ENCODE data around the gene JADE3. TPM values are rescaled to one million over a fixed set of nuclear protein-coding genes. Genes with fewer than 3 reads are reported as not detected.

Gene JADE3
- total and polyA plus RNA-seq, 2 experiments from 2014 or later = 4.5 to 15.3 TPM

DNA sequence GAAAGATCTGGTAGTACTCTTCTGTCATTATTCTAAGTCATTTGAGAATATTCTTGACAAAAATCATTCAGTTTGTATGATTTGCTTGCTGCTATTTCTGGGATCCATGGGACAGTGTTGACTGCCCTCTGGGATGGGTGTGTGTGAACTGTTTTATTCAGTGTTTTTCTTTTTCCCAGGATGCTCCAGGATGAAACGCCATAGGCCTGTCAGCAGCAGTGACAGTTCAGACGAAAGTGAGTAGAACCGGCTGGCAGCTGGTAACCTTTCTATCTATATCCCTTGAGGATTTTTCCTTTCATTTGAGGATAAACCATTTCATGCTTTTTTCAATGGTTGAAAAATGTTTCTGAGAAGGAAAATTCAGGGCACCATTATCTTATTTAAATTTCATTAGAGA, 72.5 kb downstream of the JADE3 start (continued):
- TF ChIP-seq, protein P1, sequence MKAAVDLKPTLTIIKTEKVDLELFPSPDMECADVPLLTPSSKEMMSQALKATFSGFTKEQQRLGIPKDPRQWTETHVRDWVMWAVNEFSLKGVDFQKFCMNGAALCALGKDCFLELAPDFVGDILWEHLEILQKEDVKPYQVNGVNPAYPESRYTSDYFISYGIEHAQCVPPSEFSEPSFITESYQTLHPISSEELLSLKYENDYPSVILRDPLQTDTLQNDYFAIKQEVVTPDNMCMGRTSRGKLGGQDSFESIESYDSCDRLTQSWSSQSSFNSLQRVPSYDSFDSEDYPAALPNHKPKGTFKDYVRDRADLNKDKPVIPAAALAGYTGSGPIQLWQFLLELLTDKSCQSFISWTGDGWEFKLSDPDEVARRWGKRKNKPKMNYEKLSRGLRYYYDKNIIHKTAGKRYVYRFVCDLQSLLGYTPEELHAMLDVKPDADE (IDR thresholded peaks at IDR 0.05) = no peak
- TF ChIP-seq CREB1 (CRISPR knock-in tag; IDR thresholded peaks at IDR 0.05; ENCODE audit: low read depth) = no peak
- TF ChIP-seq, protein P2, sequence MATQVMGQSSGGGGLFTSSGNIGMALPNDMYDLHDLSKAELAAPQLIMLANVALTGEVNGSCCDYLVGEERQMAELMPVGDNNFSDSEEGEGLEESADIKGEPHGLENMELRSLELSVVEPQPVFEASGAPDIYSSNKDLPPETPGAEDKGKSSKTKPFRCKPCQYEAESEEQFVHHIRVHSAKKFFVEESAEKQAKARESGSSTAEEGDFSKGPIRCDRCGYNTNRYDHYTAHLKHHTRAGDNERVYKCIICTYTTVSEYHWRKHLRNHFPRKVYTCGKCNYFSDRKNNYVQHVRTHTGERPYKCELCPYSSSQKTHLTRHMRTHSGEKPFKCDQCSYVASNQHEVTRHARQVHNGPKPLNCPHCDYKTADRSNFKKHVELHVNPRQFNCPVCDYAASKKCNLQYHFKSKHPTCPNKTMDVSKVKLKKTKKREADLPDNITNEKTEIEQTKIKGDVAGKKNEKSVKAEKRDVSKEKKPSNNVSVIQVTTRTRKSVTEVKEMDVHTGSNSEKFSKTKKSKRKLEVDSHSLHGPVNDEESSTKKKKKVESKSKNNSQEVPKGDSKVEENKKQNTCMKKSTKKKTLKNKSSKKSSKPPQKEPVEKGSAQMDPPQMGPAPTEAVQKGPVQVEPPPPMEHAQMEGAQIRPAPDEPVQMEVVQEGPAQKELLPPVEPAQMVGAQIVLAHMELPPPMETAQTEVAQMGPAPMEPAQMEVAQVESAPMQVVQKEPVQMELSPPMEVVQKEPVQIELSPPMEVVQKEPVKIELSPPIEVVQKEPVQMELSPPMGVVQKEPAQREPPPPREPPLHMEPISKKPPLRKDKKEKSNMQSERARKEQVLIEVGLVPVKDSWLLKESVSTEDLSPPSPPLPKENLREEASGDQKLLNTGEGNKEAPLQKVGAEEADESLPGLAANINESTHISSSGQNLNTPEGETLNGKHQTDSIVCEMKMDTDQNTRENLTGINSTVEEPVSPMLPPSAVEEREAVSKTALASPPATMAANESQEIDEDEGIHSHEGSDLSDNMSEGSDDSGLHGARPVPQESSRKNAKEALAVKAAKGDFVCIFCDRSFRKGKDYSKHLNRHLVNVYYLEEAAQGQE (IDR thresholded peaks at IDR 0.05; ENCODE audit: unreplicated experiment) = no peak
- TF ChIP-seq EZH2phosphoT487 (IDR thresholded peaks at IDR 0.05; ENCODE audit: unreplicated experiment) = no peak
- TF ChIP-seq NANOG (IDR thresholded peaks at IDR 0.05; ENCODE audit: borderline replicate concordance) = no peak

DNA sequence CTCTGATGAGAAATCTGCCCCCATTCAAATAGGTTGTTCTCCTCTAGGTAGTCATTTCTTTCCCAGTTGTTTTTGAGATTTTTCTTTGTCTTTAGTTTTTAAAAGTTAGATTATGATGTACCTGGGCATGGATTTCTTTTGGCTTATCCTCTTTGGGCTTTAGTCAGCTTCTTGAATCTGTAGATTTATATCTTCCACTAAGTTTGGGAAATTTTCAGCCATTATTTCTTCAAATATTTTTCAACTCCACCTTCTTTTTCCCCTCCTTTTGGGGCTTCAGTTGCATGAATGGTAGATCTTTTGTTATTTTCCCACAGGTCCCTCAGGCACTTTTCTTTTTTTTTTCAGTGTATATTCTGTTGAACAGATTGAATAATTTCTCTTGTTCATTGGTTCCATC, 77.3 kb downstream of the JADE3 start:
- Mint-ChIP-seq H3K4me1 (peaks cover 24% of the 10 kb centered on the region), H3K27ac (no peak overlapping the region), H3K9me3 (no peaks in the 10 kb centered on the region), H3K4me3 (no peak overlapping the region), H3K27me3 (ENCODE audit: insufficient read depth, low read depth, poor library complexity) (no peaks in the 10 kb centered on the region), H3K36me3 (ENCODE audit: low read depth) (peaks cover 24% of the 10 kb centered on the region; the same call in 2 of the 3 replicates)
- no peaks in the 10 kb centered on the region for H3F3A ChIP-seq (replicated peaks; ENCODE audit: low read depth)
- no peak overlapping the region for H3K4me3 ChIP-seq
- ATAC-seq (no peak), DNase-seq (ENCODE audit: low spot score) (no peak)
- H3K9me2 ChIP-seq (ENCODE audit: insufficient read depth) = no peaks in the 10 kb centered on the region
- H4K20me1 ChIP-seq (replicated peaks; ENCODE audit: insufficient read depth) = no peaks in the 10 kb centered on the region; the same call in 1 of the 2 replicates
- H3K4me1 ChIP-seq (ENCODE audit: insufficient read depth) = peaks cover 24% of the 10 kb centered on the region
- no peaks in the 10 kb centered on the region; the same call in 1 of the 2 replicates for H3K79me2 ChIP-seq (replicated peaks; ENCODE audit: insufficient read depth)
- H3K27me3 ChIP-seq (ENCODE audit: insufficient read depth) = no peaks in the 10 kb centered on the region
- no peaks in the 10 kb centered on the region for H3K36me3 ChIP-seq (ENCODE audit: insufficient read depth)
- no peak overlapping the region for H3K27ac ChIP-seq (ENCODE audit: low read depth)
- H2AFZ ChIP-seq = no peak overlapping the region
- no peak overlapping the region for H3K4me2 ChIP-seq
- no peak for TF ChIP-seq STAT1 (IDR thresholded peaks at IDR 0.05; ENCODE audit: unreplicated experiment)
- TF ChIP-seq EZH2phosphoT487 (IDR thresholded peaks at IDR 0.05; ENCODE audit: unreplicated experiment) = no peak
- TF ChIP-seq, protein P3, sequence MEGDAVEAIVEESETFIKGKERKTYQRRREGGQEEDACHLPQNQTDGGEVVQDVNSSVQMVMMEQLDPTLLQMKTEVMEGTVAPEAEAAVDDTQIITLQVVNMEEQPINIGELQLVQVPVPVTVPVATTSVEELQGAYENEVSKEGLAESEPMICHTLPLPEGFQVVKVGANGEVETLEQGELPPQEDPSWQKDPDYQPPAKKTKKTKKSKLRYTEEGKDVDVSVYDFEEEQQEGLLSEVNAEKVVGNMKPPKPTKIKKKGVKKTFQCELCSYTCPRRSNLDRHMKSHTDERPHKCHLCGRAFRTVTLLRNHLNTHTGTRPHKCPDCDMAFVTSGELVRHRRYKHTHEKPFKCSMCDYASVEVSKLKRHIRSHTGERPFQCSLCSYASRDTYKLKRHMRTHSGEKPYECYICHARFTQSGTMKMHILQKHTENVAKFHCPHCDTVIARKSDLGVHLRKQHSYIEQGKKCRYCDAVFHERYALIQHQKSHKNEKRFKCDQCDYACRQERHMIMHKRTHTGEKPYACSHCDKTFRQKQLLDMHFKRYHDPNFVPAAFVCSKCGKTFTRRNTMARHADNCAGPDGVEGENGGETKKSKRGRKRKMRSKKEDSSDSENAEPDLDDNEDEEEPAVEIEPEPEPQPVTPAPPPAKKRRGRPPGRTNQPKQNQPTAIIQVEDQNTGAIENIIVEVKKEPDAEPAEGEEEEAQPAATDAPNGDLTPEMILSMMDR (conservative IDR thresholded peaks at IDR 0.05; ENCODE audit: low read depth in 2 of 2) = no peak
- TF ChIP-seq ZNF331 (CRISPR knock-in tag; IDR thresholded peaks at IDR 0.05; ENCODE audit: low read depth) = no peak
- TF ChIP-seq JUNB (IDR thresholded peaks at IDR 0.05; ENCODE audit: unreplicated experiment) = no peak
- no peak for TF ChIP-seq EZH2 (IDR thresholded peaks at IDR 0.05; ENCODE audit: low read depth, unreplicated experiment)
- TF ChIP-seq ZNF114 (CRISPR knock-in tag; IDR thresholded peaks at IDR 0.05) = no peak
- TF ChIP-seq, protein P4, sequence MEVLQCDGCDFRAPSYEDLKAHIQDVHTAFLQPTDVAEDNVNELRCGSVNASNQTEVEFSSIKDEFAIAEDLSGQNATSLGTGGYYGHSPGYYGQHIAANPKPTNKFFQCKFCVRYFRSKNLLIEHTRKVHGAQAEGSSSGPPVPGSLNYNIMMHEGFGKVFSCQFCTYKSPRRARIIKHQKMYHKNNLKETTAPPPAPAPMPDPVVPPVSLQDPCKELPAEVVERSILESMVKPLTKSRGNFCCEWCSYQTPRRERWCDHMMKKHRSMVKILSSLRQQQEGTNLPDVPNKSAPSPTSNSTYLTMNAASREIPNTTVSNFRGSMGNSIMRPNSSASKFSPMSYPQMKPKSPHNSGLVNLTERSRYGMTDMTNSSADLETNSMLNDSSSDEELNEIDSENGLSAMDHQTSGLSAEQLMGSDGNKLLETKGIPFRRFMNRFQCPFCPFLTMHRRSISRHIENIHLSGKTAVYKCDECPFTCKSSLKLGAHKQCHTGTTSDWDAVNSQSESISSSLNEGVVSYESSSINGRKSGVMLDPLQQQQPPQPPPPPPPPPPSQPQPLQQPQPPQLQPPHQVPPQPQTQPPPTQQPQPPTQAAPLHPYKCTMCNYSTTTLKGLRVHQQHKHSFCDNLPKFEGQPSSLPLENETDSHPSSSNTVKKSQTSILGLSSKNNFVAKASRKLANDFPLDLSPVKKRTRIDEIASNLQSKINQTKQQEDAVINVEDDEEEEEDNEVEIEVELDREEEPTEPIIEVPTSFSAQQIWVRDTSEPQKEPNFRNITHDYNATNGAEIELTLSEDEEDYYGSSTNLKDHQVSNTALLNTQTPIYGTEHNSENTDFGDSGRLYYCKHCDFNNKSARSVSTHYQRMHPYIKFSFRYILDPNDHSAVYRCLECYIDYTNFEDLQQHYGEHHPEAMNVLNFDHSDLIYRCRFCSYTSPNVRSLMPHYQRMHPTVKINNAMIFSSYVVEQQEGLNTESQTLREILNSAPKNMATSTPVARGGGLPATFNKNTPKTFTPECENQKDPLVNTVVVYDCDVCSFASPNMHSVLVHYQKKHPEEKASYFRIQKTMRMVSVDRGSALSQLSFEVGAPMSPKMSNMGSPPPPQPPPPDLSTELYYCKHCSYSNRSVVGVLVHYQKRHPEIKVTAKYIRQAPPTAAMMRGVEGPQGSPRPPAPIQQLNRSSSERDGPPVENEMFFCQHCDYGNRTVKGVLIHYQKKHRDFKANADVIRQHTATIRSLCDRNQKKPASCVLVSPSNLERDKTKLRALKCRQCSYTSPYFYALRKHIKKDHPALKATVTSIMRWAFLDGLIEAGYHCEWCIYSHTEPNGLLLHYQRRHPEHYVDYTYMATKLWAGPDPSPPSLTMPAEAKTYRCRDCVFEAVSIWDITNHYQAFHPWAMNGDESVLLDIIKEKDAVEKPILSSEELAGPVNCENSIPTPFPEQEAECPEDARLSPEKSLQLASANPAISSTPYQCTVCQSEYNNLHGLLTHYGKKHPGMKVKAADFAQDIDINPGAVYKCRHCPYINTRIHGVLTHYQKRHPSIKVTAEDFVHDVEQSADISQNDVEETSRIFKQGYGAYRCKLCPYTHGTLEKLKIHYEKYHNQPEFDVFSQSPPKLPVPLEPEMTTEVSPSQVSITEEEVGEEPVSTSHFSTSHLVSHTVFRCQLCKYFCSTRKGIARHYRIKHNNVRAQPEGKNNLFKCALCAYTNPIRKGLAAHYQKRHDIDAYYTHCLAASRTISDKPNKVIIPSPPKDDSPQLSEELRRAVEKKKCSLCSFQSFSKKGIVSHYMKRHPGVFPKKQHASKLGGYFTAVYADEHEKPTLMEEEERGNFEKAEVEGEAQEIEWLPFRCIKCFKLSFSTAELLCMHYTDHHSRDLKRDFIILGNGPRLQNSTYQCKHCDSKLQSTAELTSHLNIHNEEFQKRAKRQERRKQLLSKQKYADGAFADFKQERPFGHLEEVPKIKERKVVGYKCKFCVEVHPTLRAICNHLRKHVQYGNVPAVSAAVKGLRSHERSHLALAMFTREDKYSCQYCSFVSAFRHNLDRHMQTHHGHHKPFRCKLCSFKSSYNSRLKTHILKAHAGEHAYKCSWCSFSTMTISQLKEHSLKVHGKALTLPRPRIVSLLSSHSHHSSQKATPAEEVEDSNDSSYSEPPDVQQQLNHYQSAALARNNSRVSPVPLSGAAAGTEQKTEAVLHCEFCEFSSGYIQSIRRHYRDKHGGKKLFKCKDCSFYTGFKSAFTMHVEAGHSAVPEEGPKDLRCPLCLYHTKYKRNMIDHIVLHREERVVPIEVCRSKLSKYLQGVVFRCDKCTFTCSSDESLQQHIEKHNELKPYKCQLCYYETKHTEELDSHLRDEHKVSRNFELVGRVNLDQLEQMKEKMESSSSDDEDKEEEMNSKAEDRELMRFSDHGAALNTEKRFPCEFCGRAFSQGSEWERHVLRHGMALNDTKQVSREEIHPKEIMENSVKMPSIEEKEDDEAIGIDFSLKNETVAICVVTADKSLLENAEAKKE (CRISPR knock-in tag; IDR thresholded peaks at IDR 0.05) = no peak
- TF ChIP-seq, protein P1 (IDR thresholded peaks at IDR 0.05) = no peak

Data from GM23338 (cell line).